Measurements from ENCODE around the gene SLC27A5.
A peak's percentile ranks its signal among the peaks of the same experiment; 100 is the strongest.

Gene SLC27A5

DNA sequence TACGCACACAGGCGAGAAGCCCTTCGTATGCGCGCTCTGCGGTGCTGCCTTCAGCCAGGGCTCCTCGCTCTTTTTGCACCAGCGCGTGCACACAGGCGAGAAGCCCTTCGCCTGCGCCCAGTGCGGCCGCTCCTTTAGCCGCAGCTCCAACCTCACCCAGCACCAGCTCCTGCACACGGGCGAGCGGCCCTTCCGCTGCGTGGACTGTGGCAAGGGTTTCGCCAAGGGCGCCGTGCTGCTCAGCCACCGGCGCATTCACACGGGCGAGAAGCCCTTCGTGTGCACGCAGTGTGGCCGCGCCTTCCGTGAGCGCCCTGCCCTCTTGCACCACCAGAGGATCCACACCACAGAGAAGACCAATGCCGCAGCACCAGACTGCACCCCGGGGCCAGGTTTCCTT is 55.7 kb downstream of the SLC27A5 start:
- TF ChIP-seq SUZ12 (IDR thresholded peaks at IDR 0.05) (no peak), FOXM1 (IDR thresholded peaks at IDR 0.05; ENCODE audit: borderline replicate concordance) (no peak), HDGF (IDR thresholded peaks at IDR 0.05; ENCODE audit: borderline replicate concordance) (no peak), FOXK2 (IDR thresholded peaks at IDR 0.05) (no peak), L3MBTL2 (conservative IDR thresholded peaks at IDR 0.05) (no peak), ARNT (IDR thresholded peaks at IDR 0.05) (no peak), TARDBP (IDR thresholded peaks at IDR 0.05) (no peak), NFRKB (IDR thresholded peaks at IDR 0.05) (no peak), FOXA1 (IDR thresholded peaks at IDR 0.05) (no peak), CTBP1 (IDR thresholded peaks at IDR 0.05; ENCODE audit: borderline replicate concordance) (no peak), BHLHE40 (IDR thresholded peaks at IDR 0.05; ENCODE audit: borderline replicate concordance) (no peak), ZNF384 (IDR thresholded peaks at IDR 0.05) (no peak), SP1 (IDR thresholded peaks at IDR 0.05) (no peak), ELF4 (IDR thresholded peaks at IDR 0.05) (no peak), LEF1 (IDR thresholded peaks at IDR 0.05; ENCODE audit: borderline replicate concordance) (no peak)
- TF ChIP-seq, protein P1, sequence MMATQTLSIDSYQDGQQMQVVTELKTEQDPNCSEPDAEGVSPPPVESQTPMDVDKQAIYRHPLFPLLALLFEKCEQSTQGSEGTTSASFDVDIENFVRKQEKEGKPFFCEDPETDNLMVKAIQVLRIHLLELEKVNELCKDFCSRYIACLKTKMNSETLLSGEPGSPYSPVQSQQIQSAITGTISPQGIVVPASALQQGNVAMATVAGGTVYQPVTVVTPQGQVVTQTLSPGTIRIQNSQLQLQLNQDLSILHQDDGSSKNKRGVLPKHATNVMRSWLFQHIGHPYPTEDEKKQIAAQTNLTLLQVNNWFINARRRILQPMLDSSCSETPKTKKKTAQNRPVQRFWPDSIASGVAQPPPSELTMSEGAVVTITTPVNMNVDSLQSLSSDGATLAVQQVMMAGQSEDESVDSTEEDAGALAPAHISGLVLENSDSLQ (IDR thresholded peaks at IDR 0.05) = no peak
- ChIA-PET POLR2A (no interaction called here), CTCF (no interaction called here)
- DNase-seq (ENCODE audit: extremely low spot score) = no peak

DNA sequence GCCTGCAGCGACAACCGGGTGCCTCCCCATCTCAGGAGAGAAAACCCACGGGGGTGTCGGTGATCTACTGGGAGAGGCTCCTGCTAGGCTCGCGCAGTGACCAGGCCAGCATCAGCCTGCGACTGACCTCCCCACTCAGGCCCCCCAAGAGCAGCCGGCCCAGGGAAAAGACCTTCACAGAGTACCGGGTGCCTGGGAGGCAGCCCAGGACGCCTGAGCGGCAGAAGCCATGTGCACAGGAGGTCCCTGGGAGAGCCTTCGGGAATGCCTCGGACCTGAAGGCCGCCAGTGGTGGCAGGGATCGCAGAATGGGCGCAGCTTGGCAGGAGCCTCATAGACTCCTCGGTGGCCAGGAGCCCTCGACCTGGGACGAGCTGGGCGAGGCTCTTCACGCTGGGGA is 56.5 kb downstream of the SLC27A5 start:
- TF ChIP-seq NFRKB (IDR thresholded peaks at IDR 0.05) (no peak), ARNT (IDR thresholded peaks at IDR 0.05) (no peak), FOXA1 (IDR thresholded peaks at IDR 0.05) (no peak), L3MBTL2 (conservative IDR thresholded peaks at IDR 0.05) (no peak), SUZ12 (IDR thresholded peaks at IDR 0.05) (no peak), ELF4 (IDR thresholded peaks at IDR 0.05) (no peak), LEF1 (IDR thresholded peaks at IDR 0.05; ENCODE audit: borderline replicate concordance) (no peak), FOXM1 (IDR thresholded peaks at IDR 0.05; ENCODE audit: borderline replicate concordance) (no peak), HDGF (IDR thresholded peaks at IDR 0.05; ENCODE audit: borderline replicate concordance) (no peak), CTBP1 (IDR thresholded peaks at IDR 0.05; ENCODE audit: borderline replicate concordance) (no peak), ZNF384 (IDR thresholded peaks at IDR 0.05) (no peak), FOXK2 (IDR thresholded peaks at IDR 0.05) (no peak), SP1 (IDR thresholded peaks at IDR 0.05) (no peak), BHLHE40 (IDR thresholded peaks at IDR 0.05; ENCODE audit: borderline replicate concordance) (no peak), TARDBP (IDR thresholded peaks at IDR 0.05) (no peak)
- TF ChIP-seq, protein P1 (IDR thresholded peaks at IDR 0.05) = no peak
- ChIA-PET POLR2A (no interaction called here), CTCF (no interaction called here)
- no peak for DNase-seq (ENCODE audit: extremely low spot score)

DNA sequence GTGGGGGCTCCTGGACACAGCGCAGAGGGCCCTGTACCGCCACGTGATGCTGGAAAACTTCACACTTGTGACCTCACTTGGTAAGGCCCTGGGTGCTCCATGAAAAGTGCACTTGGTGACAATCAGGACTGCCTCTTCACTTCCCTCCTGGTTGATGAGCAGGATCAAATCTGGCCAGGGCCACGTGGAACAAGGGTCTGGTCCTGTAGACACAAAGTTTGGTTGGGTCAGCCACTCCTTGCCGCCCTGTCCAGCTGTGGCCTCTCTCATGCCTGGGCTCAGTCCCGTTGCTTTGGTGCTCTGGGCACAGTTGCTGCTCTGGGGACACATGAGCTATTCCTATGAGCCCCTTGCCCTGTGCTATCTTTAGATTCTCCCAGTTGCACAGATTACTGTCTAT is 58.0 kb downstream of the SLC27A5 start:
- TF ChIP-seq ZNF384 (IDR thresholded peaks at IDR 0.05) (no peak), FOXK2 (IDR thresholded peaks at IDR 0.05) (no peak), NFRKB (IDR thresholded peaks at IDR 0.05) (no peak), SP1 (IDR thresholded peaks at IDR 0.05) (no peak), ELF4 (IDR thresholded peaks at IDR 0.05) (no peak), HDGF (IDR thresholded peaks at IDR 0.05; ENCODE audit: borderline replicate concordance) (no peak), FOXM1 (IDR thresholded peaks at IDR 0.05; ENCODE audit: borderline replicate concordance) (no peak), ARNT (IDR thresholded peaks at IDR 0.05) (no peak), TARDBP (IDR thresholded peaks at IDR 0.05) (no peak), SUZ12 (IDR thresholded peaks at IDR 0.05) (no peak), CTBP1 (IDR thresholded peaks at IDR 0.05; ENCODE audit: borderline replicate concordance) (no peak)
- TF ChIP-seq, protein P1 (IDR thresholded peaks at IDR 0.05) = no peak
- CTCF ChIA-PET = no interaction called here
- no peak for DNase-seq (ENCODE audit: extremely low spot score)
- POLR2A ChIA-PET = interaction anchor here (1.3 kb wide), 1 partner anchor 13 kb away, joined by 3 read pairs; the partner anchor contains the start of gene ZNF324

DNA sequence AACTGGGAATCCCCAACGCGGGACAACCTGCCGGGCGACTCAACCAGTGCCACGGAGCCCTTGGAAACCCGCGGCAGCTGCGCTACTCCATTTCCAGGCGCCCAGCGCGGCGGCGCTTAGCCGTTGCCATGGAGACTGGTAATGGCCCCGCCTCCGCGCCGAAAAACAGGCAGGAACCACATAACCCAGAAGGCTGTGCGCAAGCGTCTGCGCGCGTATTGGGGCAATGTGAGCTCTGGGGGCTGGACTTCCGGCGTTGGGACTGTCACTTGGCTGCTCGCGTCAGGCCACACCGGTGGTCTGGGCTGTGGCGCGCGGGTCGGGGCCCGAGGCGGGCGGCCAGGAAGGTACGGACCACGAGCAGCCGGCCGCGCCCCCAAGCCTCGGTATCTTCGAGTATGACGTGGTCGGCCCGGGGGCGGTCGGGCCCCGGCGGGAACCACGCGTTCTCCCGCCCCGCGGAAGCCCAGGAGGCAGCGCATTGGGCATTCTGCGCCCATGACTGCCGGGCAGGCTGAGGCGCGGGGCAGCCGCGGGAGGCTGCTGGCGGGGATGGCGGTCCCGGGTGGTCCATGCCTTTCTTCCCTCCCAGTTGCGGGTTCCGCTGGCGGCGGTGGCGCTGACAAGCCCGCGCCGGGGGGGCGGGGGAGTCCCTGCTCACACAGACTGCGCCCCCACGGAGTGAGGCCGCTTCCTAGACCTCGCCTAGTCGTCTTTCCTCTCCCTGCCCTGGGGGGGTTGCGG is 60.3 kb downstream of the SLC27A5 start, which contains the start of gene ZNF324B:
Gene ZNF324B, plus strand, starts transcription at position 265 of the 744 bp plus-strand sequence. CDS start 2,080 bp downstream, outside the sequence.
- POLR2A ChIA-PET = interaction anchor here (0.6 to 2.5 kb wide), 13 partner anchors 9 to 108 kb away, joined by 3 to 10 read pairs (median 4); partner anchors contain the start of genes ZBTB45, ZNF324, ZNF446 and ZNF584
- CTCF ChIA-PET = no interaction called here

More for the DNA sequence above, 60.3 kb downstream of the SLC27A5 start, which contains the start of gene ZNF324B:
- peak; percentile 98 for DNase-seq (ENCODE audit: extremely low spot score)
- TF ChIP-seq HDGF (IDR thresholded peaks at IDR 0.05; ENCODE audit: borderline replicate concordance) = no peak
- no peak for TF ChIP-seq ELF4 (IDR thresholded peaks at IDR 0.05)
- no peak for TF ChIP-seq SUZ12 (IDR thresholded peaks at IDR 0.05)
- no peak for TF ChIP-seq FOXK2 (IDR thresholded peaks at IDR 0.05)
- TF ChIP-seq FOXA1 (IDR thresholded peaks at IDR 0.05) = no peak
- no peak for TF ChIP-seq NFRKB (IDR thresholded peaks at IDR 0.05)
- peak; percentile 61 for TF ChIP-seq L3MBTL2 (conservative IDR thresholded peaks at IDR 0.05)
- TF ChIP-seq FOXM1 (IDR thresholded peaks at IDR 0.05; ENCODE audit: borderline replicate concordance) = no peak
- TF ChIP-seq, protein P1 (IDR thresholded peaks at IDR 0.05) = peak; percentile 89

Measured in HEK293T (cell line).